GM06990 (cell line): Measurements from ENCODE around the gene RAB9A.
"Not testable (repeated sequence)": the region's sequence is repeated elsewhere in the genome, so short reads cannot be mapped to it uniquely, and the experiment has no call there.

Experiments used
- DNase-seq: peaks from one replicate; pipeline ENCODE4 v3.0.0-alpha.2; 2011; ENCODE audit not compliant: insufficient read length; ENCODE audit errors: extremely low read depth
- H3K27me3 ChIP-seq: replicated peaks from 2 replicates; pipeline ENCODE4 v1.6.0; 2011; ENCODE audit warnings: low read length; ENCODE audit not compliant: control insufficient read depth, insufficient read depth
- H3K36me3 ChIP-seq: 2 replicates; pipeline ENCODE4 v1.5.1; 2011; ENCODE audit warnings: low read length; ENCODE audit not compliant: control insufficient read depth, insufficient read depth
- H3K4me3 ChIP-seq: replicated peaks from 2 replicates; pipeline ENCODE4 v1.5.1; 2011; ENCODE audit warnings: low read depth, mild to moderate bottlenecking, control low read depth, low read length
- TF ChIP-seq, protein P1 (sequence below): IDR thresholded peaks from 2 replicates; pipeline ENCODE4 v1.5.1; 2011; ENCODE audit warnings: low read length, control low read depth, mild to moderate bottlenecking, inconsistent platforms; ENCODE audit not compliant: insufficient read depth, poor library complexity, severe bottlenecking

The RAB9A gene

GRCh38 chrX:13673016-13673415, 15.9 kb upstream of the RAB9A start:
- H3K36me3 ChIP-seq, result no peaks in the 10 kb centered on the region
- TF ChIP-seq, protein P1, sequence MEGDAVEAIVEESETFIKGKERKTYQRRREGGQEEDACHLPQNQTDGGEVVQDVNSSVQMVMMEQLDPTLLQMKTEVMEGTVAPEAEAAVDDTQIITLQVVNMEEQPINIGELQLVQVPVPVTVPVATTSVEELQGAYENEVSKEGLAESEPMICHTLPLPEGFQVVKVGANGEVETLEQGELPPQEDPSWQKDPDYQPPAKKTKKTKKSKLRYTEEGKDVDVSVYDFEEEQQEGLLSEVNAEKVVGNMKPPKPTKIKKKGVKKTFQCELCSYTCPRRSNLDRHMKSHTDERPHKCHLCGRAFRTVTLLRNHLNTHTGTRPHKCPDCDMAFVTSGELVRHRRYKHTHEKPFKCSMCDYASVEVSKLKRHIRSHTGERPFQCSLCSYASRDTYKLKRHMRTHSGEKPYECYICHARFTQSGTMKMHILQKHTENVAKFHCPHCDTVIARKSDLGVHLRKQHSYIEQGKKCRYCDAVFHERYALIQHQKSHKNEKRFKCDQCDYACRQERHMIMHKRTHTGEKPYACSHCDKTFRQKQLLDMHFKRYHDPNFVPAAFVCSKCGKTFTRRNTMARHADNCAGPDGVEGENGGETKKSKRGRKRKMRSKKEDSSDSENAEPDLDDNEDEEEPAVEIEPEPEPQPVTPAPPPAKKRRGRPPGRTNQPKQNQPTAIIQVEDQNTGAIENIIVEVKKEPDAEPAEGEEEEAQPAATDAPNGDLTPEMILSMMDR, result no peak
- H3K27me3 ChIP-seq, result no peaks in the 10 kb centered on the region
- no peak for DNase-seq
- no peak overlapping the region for H3K4me3 ChIP-seq

DNA sequence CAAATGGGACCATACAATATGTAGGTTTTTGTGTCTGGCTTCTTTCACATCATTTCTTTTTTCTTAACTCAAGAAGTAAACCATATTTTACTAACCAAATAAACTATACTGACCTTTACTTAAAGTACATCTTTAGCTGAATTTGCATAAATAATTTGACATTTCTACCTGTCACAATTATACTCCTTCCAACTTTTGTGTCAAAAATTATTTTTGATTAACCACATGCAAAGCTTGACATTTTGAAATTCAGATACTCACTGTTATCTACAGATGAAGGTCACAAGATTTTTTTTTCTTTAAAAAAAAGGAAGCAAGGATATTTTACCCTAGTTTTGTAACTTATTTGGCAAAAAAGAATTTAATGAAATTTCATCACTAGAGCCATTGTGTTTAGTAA, 12.0 kb upstream of the RAB9A start:
- H3K27me3 ChIP-seq, result no peaks in the 10 kb centered on the region
- DNase-seq, result no peak
- TF ChIP-seq, protein P1, result no peak
- H3K4me3 ChIP-seq, result no peak overlapping the region
- no peaks in the 10 kb centered on the region for H3K36me3 ChIP-seq

DNA sequence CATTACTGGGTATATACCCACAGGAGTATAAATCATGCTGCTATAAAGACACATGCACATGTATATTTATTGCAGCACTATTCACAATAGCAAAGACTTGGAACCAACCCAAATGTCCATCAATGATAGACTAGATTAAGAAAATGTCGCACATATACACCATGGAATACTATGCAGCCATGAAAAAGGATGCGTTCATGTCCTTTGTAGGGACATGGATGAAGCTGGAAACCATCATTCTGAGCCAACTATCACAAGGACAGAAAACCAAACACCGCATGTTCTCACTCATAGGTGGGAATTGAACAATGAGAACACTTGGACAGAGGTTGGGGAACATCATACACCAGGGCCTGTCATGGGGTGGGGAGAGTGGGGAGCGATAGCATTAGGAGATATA, 9.2 kb upstream of the RAB9A start:
- not testable (repeated sequence) for H3K4me3 ChIP-seq, DNase-seq, H3K36me3 ChIP-seq, H3K27me3 ChIP-seq

GRCh38 chrX:13681595-13681994, 7.3 kb upstream of the RAB9A start:
- no peaks in the 10 kb centered on the region for H3K27me3 ChIP-seq
- no peak for DNase-seq
- TF ChIP-seq, protein P1, result no peak
- no peak overlapping the region for H3K4me3 ChIP-seq
- no peaks in the 10 kb centered on the region for H3K36me3 ChIP-seq

GRCh38 chrX:13684361-13684760, 4.6 kb upstream of the RAB9A start:
- TF ChIP-seq, protein P1, result no peak
- H3K36me3 ChIP-seq, result no peaks in the 10 kb centered on the region
- H3K27me3 ChIP-seq, result no peaks in the 10 kb centered on the region
- no peak overlapping the region for H3K4me3 ChIP-seq
- no peak for DNase-seq

- no peaks in the 10 kb centered on the region for H3K36me3 ChIP-seq
- TF ChIP-seq, protein P1, result no peak
- H3K4me3 ChIP-seq, result no peak overlapping the region
- DNase-seq, result no peak
- H3K27me3 ChIP-seq, result no peaks in the 10 kb centered on the region
Observed at GRCh38 chrX:13685126-13685763, 3.7 kb upstream of the RAB9A start.
